GM12878 (cell line): ENCODE measurements around the gene RASGRP2. TPM values are rescaled to one million over a fixed set of nuclear protein-coding genes. Genes with fewer than 3 reads are reported as not detected.

Experiments used
- ATAC-seq: fragments of 200-7000 bp; cut with Tn5 transposase; 3 replicates; pipeline ENCODE4 v1.9.1; 2020; ENCODE audit warnings: mild to moderate bottlenecking, moderate library complexity
- BruUV-seq: library from RNA; stranded (reverse); fragments of 400-500 nt; replicated peaks from 2 replicates; lab custom pipeline; 2021; lab: Mats Ljungman, UMichigan
- CTCF ChIA-PET: fragments of 300-600 bp; sonication (Branson Sonifier 250); formaldehyde crosslinking; extraction: SDS; loops from one replicate; lab custom pipeline; 2021; ENCODE audit warnings: inconsistent platforms; lab: Yijun Ruan, JAX
- POLR2A ChIA-PET: fragments of 350-600 bp; formaldehyde crosslinking; extraction: SDS; loops from one replicate; lab custom pipeline; 2021; ENCODE audit warnings: inconsistent platforms; lab: Charles Lee
- RAD21 ChIA-PET: fragments of 300-600 bp; sonication (Branson Sonifier 250); formaldehyde crosslinking; loops from one replicate; lab custom pipeline; 2023; ENCODE audit warnings: antibody characterized with exemption; ENCODE audit not compliant: unreplicated experiment; lab: Charles Lee
- SMC1A ChIA-PET: fragments of 300-600 bp; sonication (Branson Sonifier 250); formaldehyde crosslinking; loops from one replicate; lab custom pipeline; 2023; ENCODE audit not compliant: unreplicated experiment, uncharacterized antibody; lab: Charles Lee
- DNase-seq: peaks from one replicate; pipeline ENCODE4 v3.0.0-alpha.2; 2011; ENCODE audit warnings: low read depth, low spot score
- FAIRE-seq: peaks from 3 replicates; lab custom pipeline; 2011; peaks lifted over from hg19 to GRCh38; lab: Jason Lieb, UNC
- H2AFZ ChIP-seq: 2 replicates; pipeline ENCODE4 v1.6.0; 2011; ENCODE audit warnings: low read depth, low read length, control low read depth; ENCODE audit not compliant: control insufficient read depth
- H3K27ac ChIP-seq: 2 replicates; pipeline ENCODE4 v1.5.1; 2011; ENCODE audit warnings: control low read depth; ENCODE audit not compliant: control insufficient read depth, insufficient read depth
- H3K27me3 ChIP-seq, 2 experiments: replicated peaks in 1 of 2; 2 replicates each; pipeline versions ENCODE4 v1.6.0 to v1.6.1; 2011; ENCODE audit warnings: low read length in 1 of 2; ENCODE audit not compliant: control insufficient read depth in 2 of 2, insufficient read depth in 2 of 2
- H3K36me3 ChIP-seq, 2 experiments: 2 replicates each; pipeline ENCODE4 v1.5.1; 2011; ENCODE audit warnings: low read length in 1 of 2; ENCODE audit not compliant: control insufficient read depth in 2 of 2, insufficient read depth in 2 of 2
- H3K4me1 ChIP-seq: 2 replicates; pipeline ENCODE4 v1.6.1; 2011; ENCODE audit warnings: mild to moderate bottlenecking, low read length, moderate library complexity, mixed read lengths; ENCODE audit not compliant: control insufficient read depth, insufficient read depth
- H3K4me2 ChIP-seq: 2 replicates; pipeline ENCODE4 v1.6.0; 2011; ENCODE audit warnings: control low read depth; ENCODE audit not compliant: control insufficient read depth, insufficient read depth
- H3K4me3 ChIP-seq: fragments of 200-600 bp; sonication (generic); 2 replicates; pipeline ENCODE4 v1.5.1; 2016
- H3K79me2 ChIP-seq: 2 replicates; pipeline ENCODE4 v1.6.0; 2011; ENCODE audit warnings: low read length; ENCODE audit not compliant: control insufficient read depth, insufficient read depth
- H3K9ac ChIP-seq: 2 replicates; pipeline ENCODE4 v1.8.0; 2011; ENCODE audit warnings: low read length, control low read depth, mixed read lengths; ENCODE audit not compliant: control insufficient read depth, insufficient read depth
- H3K9me3 ChIP-seq: replicated peaks from 3 replicates; pipeline ENCODE4 v1.5.1; 2011; ENCODE audit warnings: mild to moderate bottlenecking, low read length; ENCODE audit not compliant: control insufficient read depth, insufficient read depth
- H4K20me1 ChIP-seq: 2 replicates; pipeline ENCODE4 v1.6.0; 2011; ENCODE audit not compliant: control insufficient read depth, insufficient read depth
- E2F8 ChIP-seq: fragments of 450-650 bp; IDR thresholded peaks from 2 replicates; pipeline ENCODE4 v1.6.1; 2018; ENCODE audit warnings: mild to moderate bottlenecking, low read depth, moderate library complexity; ENCODE audit not compliant: partially characterized antibody
- ESRRA ChIP-seq: IDR thresholded peaks from 2 replicates; pipeline ENCODE4 v1.6.1; 2012; ENCODE audit warnings: mild to moderate bottlenecking, low read length, improper control_type of control experiment
- IRF3 ChIP-seq: fragments of 450-650 bp; IDR thresholded peaks from 2 replicates; pipeline ENCODE4 v1.6.1; 2014; ENCODE audit warnings: mild to moderate bottlenecking
- SUPT20H ChIP-seq: IDR thresholded peaks from 2 replicates; pipeline ENCODE4 v1.6.1; 2011; ENCODE audit warnings: low read depth, mild to moderate bottlenecking, low read length, moderate library complexity, borderline replicate concordance; ENCODE audit not compliant: control insufficient read depth
- ZNF687 ChIP-seq: fragments of 450-650 bp; IDR thresholded peaks from 2 replicates; pipeline ENCODE4 v1.6.1; 2017; ENCODE audit warnings: mild to moderate bottlenecking, moderate library complexity
- ZSCAN29 ChIP-seq: fragments of 450-650 bp; IDR thresholded peaks from 2 replicates; pipeline ENCODE4 v1.6.1; 2017; ENCODE audit warnings: mild to moderate bottlenecking, moderate library complexity
- WGBS: methylation state at CpG from one replicate; pipeline ENCODE4 v1.1.6; 2016; ENCODE audit warnings: low lambda C conversion rate; ENCODE audit not compliant: insufficient replicate concordance, insufficient coverage; ENCODE audit errors: missing lambda C conversion rate; 5-methylcytosine and 5-hydroxymethylcytosine counted together
- in situ Hi-C: fragments of 300-500 bp; cut with MboI; formaldehyde crosslinking; loops from 9 replicates; pipeline ENCODE4 v1.14.3; 2018; ENCODE audit warnings: mixed read lengths
- intact Hi-C: fragments of 100-400 bp; cut with micrococcal nuclease; formaldehyde crosslinking; loops from one replicate; pipeline ENCODE4 v1.14.2; 2022; ENCODE audit not compliant: unreplicated experiment
- polyA plus RNA-seq, 11 experiments: library from polyadenylated mRNA; depleted of rRNA in 4 of 11; unstranded in 6 of 11; stranded (reverse) in 5 of 11; fragments of >200 nt; fragmentation: Nextera tagmentation in 4 of 11; fragmentation: Illumina TruSeq in 1 of 11; extraction: Ambion mirVana in 4 of 11; extraction: Trizol in 1 of 11; gene quantifications; 1 replicate in 1 of 11; 2 replicates in 10 of 11; pipeline versions ENCODE4 v1.2.1 to v1.2.3, GENCODE V29; 2011 to 2016; ENCODE audit warnings: inconsistent platforms in 2 of 11, missing spikeins in 2 of 11, low read depth in 1 of 11
- total RNA-seq, 4 experiments: library from RNA; depleted of rRNA in 3 of 4; stranded (reverse); fragments of >200 nt in 3 of 4; fragmentation: Illumina TruSeq in 1 of 4; extraction: Trizol in 1 of 4; gene quantifications; 2 replicates each; pipeline versions ENCODE4 v1.2.1 to v1.2.3, GENCODE V29; 2013 to 2021

Gene RASGRP2
- total and polyA plus RNA-seq, 10 of the 15 experiments (the other 5 are each of a cell fraction or from before 2014, with no cell fraction given): 0.26 to 9.0 (median 5.4) TPM

- Histone ChIP-seq H3K79me2 (peaks cover 37% of the 10 kb centered on the region), H4K20me1 (peaks cover 28% of the 10 kb centered on the region), H3K9ac (no peak overlapping the region), H3K27me3 (no peaks in the 10 kb centered on the region), H2AFZ (no peak overlapping the region), H3K4me1 (peaks cover 29% of the 10 kb centered on the region), H3K4me3 (no peak overlapping the region), H3K4me2 (no peak overlapping the region), H3K9me3 (no peaks in the 10 kb centered on the region), H3K36me3 (peaks cover 46 to 69% of the 10 kb centered on the region in 2 experiments), H3K27ac (no peak overlapping the region)
- ChIA-PET POLR2A (no interaction called here), RAD21 (no interaction called here), CTCF (interaction anchor here (0.5 to 0.7 kb wide), 2 partner anchors 9 to 80 kb away, joined by 3 read pairs; partner anchors contain the start of gene SF1), SMC1A (no interaction called here)
- no TSS peak for BruUV-seq
- FAIRE-seq (no peak), ATAC-seq (no peak), DNase-seq (no peak)
- intact Hi-C loops (no loop called here), in situ Hi-C loops (no loop called here)
- 90% methylated on average over 6 of the region's 6 CpGs for WGBS
- TF ChIP-seq IRF3 (no peak), ESRRA (no peak), E2F8 (no peak), ZNF687 (no peak), ZSCAN29 (no peak), SUPT20H (no peak)
Measured at GRCh38 chr11:64769283-64769682, 25.3 kb upstream of the RASGRP2 start.
